T-helper 1 cell treated with Interleukin-12 subunit alpha and Interleukin-12 subunit beta and Interleukin-4 antibody, amounts not matched to agents 30 μg/mL and 1 μg/mL, for 36 hours (primary cell): ENCODE measurements around the gene CPAMD8.
"Not testable (repeated sequence)": the region's sequence is repeated elsewhere in the genome, so short reads cannot be mapped to it uniquely, and the experiment has no call there.

Experiments used
- H3K27ac Mint-ChIP-seq: one replicate; pipeline ENCODE4 v1.8.0; 2021; ENCODE audit warnings: mild to moderate bottlenecking, mixed read lengths
- H3K27me3 Mint-ChIP-seq: one replicate; pipeline ENCODE4 v1.8.0; 2021; ENCODE audit warnings: low read depth, mixed read lengths
- H3K36me3 Mint-ChIP-seq: one replicate; pipeline ENCODE4 v1.8.0; 2021; ENCODE audit warnings: low read depth, mixed read lengths
- H3K4me1 Mint-ChIP-seq: one replicate; pipeline ENCODE4 v1.8.0; 2021; ENCODE audit warnings: low read depth, mixed read lengths
- H3K4me3 Mint-ChIP-seq: one replicate; pipeline ENCODE4 v1.8.0; 2021; ENCODE audit warnings: mild to moderate bottlenecking, moderate library complexity, mixed read lengths
- H3K9me3 Mint-ChIP-seq: one replicate; pipeline ENCODE4 v1.8.0; 2021; ENCODE audit warnings: mixed read lengths

The CPAMD8 gene

GRCh38 chr19:17001603-17002183 lies 24.9 kb downstream of the CPAMD8 start:
- Mint-ChIP-seq H3K36me3 (peaks cover 7% of the 10 kb centered on the region), H3K9me3 (peaks cover 7% of the 10 kb centered on the region), H3K27me3 (peaks cover 7% of the 10 kb centered on the region), H3K27ac (peak overlapping the region; percentile 86), H3K4me3 (peak overlapping the region; percentile 54), H3K4me1 (peaks cover 19% of the 10 kb centered on the region)

DNA sequence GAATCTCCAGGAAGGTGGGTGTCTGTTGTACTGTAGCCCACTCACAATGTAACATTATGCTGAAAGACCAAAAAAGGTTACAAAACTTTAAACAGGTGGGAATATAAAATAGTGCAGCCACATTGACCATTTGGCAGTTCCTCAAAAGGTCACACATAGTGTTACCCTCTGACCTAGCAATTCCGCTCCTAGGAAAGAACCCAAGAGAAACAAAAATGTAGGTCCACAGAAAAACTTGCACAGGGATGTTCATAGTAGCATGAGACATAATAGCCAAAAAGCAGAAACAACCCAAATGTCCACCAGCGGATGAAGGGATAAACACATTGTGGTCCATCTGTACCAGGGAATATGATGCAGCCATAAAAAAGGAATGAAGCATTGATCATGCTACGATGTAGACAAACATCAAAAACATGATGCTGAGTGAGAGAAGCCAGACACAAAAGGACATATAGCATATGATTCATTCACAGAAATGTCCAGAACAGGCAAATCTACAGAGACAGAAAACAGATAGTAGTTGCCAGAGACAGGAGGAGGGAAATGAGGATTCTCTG lies 27.9 kb downstream of the CPAMD8 start:
- Mint-ChIP-seq H3K4me1 (peaks cover 19% of the 10 kb centered on the region), H3K4me3 (no peak overlapping the region), H3K27ac (no peak overlapping the region), H3K27me3 (no peaks in the 10 kb centered on the region), H3K36me3 (peaks cover 7% of the 10 kb centered on the region), H3K9me3 (peaks cover 10% of the 10 kb centered on the region)

- H3K27me3 Mint-ChIP-seq, H3K27ac Mint-ChIP-seq, H3K4me3 Mint-ChIP-seq, H3K36me3 Mint-ChIP-seq: not testable (repeated sequence)
- Mint-ChIP-seq H3K9me3 (peaks cover 13% of the 10 kb centered on the region), H3K4me1 (peaks cover 14% of the 10 kb centered on the region)
Measured at GRCh38 chr19:16996838-16997490, 29.6 kb downstream of the CPAMD8 start.

DNA sequence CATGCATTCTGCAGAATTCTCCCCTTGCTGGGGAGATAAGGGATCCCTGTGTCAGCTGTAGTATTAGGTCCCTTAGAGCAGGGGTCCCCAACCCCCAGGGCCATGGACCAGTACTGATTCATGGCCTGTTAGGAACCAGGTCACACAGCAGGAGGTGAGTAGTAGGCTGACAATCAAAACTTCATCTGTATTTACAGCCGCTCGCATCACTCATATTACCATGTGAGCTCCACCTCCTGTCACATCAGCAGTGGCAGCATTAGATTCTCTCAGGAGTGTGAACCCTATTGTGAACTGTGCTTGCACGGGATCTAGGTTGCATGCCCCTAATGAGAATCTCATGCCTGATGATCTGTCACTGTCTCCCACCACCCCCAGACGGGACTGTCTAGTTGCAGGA lies 37.9 kb downstream of the CPAMD8 start:
- Mint-ChIP-seq H3K9me3 (peaks cover 13% of the 10 kb centered on the region), H3K4me3 (no peak overlapping the region), H3K27ac (no peak overlapping the region), H3K4me1 (no peaks in the 10 kb centered on the region), H3K36me3 (no peaks in the 10 kb centered on the region), H3K27me3 (no peaks in the 10 kb centered on the region)

- peaks cover 12% of the 10 kb centered on the region for H3K9me3 Mint-ChIP-seq
- no peak overlapping the region for H3K27ac Mint-ChIP-seq
- no peak overlapping the region for H3K4me3 Mint-ChIP-seq
- H3K36me3 Mint-ChIP-seq = no peaks in the 10 kb centered on the region
- H3K27me3 Mint-ChIP-seq = no peaks in the 10 kb centered on the region
- no peaks in the 10 kb centered on the region for H3K4me1 Mint-ChIP-seq
Measured at GRCh38 chr19:16985403-16985802, 41.2 kb downstream of the CPAMD8 start.

- H3K36me3 Mint-ChIP-seq, H3K27ac Mint-ChIP-seq, H3K4me1 Mint-ChIP-seq, H3K27me3 Mint-ChIP-seq, H3K4me3 Mint-ChIP-seq: not testable (repeated sequence)
- peaks cover 28% of the 10 kb centered on the region for H3K9me3 Mint-ChIP-seq
Measured at GRCh38 chr19:16982586-16982985, 44.0 kb downstream of the CPAMD8 start.

- peak overlapping the region; percentile 12 for H3K27ac Mint-ChIP-seq
- no peaks in the 10 kb centered on the region for H3K4me1 Mint-ChIP-seq
- H3K9me3 Mint-ChIP-seq = peaks cover 23% of the 10 kb centered on the region
- H3K27me3 Mint-ChIP-seq = no peaks in the 10 kb centered on the region
- no peaks in the 10 kb centered on the region for H3K36me3 Mint-ChIP-seq
- no peak overlapping the region for H3K4me3 Mint-ChIP-seq
Measured at GRCh38 chr19:16978839-16979802, 47.5 kb downstream of the CPAMD8 start.

GRCh38 chr19:16978156-16978555 lies 48.5 kb downstream of the CPAMD8 start:
- Mint-ChIP-seq H3K4me1 (no peaks in the 10 kb centered on the region), H3K27ac (no peak overlapping the region), H3K9me3 (peaks cover 17% of the 10 kb centered on the region), H3K27me3 (no peaks in the 10 kb centered on the region), H3K4me3 (no peak overlapping the region), H3K36me3 (no peaks in the 10 kb centered on the region)

- Mint-ChIP-seq H3K27me3 (no peaks in the 10 kb centered on the region), H3K4me3 (no peak overlapping the region), H3K4me1 (no peaks in the 10 kb centered on the region), H3K9me3 (peaks cover 17% of the 10 kb centered on the region), H3K27ac (no peak overlapping the region), H3K36me3 (no peaks in the 10 kb centered on the region)
Measured at GRCh38 chr19:16977306-16977705, 49.3 kb downstream of the CPAMD8 start.

- Mint-ChIP-seq H3K4me3 (no peak overlapping the region), H3K36me3 (no peaks in the 10 kb centered on the region), H3K9me3 (peaks cover 17% of the 10 kb centered on the region), H3K4me1 (no peaks in the 10 kb centered on the region), H3K27me3 (no peaks in the 10 kb centered on the region), H3K27ac (no peak overlapping the region)
Measured at GRCh38 chr19:16976446-16976845, 50.2 kb downstream of the CPAMD8 start.

DNA sequence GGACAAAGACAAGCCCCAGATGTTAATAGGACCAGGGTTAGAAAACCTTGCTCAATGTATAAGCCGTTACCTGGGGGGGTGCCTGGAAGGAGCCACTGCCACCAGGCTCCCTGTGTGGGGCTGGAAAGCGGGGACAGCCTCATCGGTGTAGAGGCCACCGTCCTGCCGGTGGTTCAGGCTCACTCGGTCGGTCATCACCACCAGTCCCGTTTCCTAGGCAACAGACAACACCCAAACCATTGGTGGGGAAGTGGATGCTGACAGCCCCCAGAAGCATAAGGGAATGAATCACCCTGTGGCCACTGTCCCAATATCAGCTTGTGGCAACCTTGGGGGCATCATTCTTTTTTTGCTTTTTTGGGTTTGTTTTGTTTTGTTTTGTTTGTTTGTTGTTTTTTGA lies 55.8 kb downstream of the CPAMD8 start:
- Mint-ChIP-seq H3K9me3 (peaks cover 18% of the 10 kb centered on the region), H3K27ac (no peak overlapping the region), H3K36me3 (no peaks in the 10 kb centered on the region), H3K4me3 (no peak overlapping the region), H3K27me3 (no peaks in the 10 kb centered on the region), H3K4me1 (no peaks in the 10 kb centered on the region)

DNA sequence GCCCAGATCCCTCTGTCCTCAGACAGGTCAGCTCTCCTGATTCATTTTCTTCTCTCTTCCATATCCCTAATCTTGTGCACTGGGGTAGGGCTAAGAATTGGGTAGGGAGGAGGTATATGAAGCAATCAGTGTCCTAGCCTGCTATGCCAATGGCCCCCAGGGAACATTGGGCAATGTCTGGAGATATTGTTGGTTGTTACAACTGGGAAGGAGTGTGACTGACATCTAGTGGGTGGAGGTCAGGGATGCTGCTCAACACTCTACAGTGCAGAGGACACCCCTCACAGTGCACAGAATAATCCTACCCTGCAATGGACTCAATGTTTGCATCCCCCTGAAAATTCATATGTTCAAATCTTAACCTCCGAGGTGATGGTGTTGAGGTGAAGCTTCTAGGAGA lies 57.5 kb downstream of the CPAMD8 start:
- Mint-ChIP-seq H3K4me3 (no peak overlapping the region), H3K36me3 (no peaks in the 10 kb centered on the region), H3K27ac (no peak overlapping the region), H3K27me3 (no peaks in the 10 kb centered on the region), H3K4me1 (no peaks in the 10 kb centered on the region), H3K9me3 (peaks cover 18% of the 10 kb centered on the region)

- H3K4me1 Mint-ChIP-seq, H3K9me3 Mint-ChIP-seq, H3K27ac Mint-ChIP-seq, H3K4me3 Mint-ChIP-seq, H3K36me3 Mint-ChIP-seq: not testable (repeated sequence)
- peaks cover 19% of the 10 kb centered on the region for H3K27me3 Mint-ChIP-seq
Measured at GRCh38 chr19:16960996-16961822, 65.4 kb downstream of the CPAMD8 start.

- not testable (repeated sequence) for H3K9me3 Mint-ChIP-seq, H3K4me1 Mint-ChIP-seq, H3K27ac Mint-ChIP-seq, H3K4me3 Mint-ChIP-seq, H3K36me3 Mint-ChIP-seq
- peaks cover 14% of the 10 kb centered on the region for H3K27me3 Mint-ChIP-seq
Measured at GRCh38 chr19:16958277-16958676, 68.3 kb downstream of the CPAMD8 start.
